22Rv1 (cell line): Measurements from ENCODE around the gene SLC19A2.

Experiments
- H3K27ac ChIP-seq: fragments of 450-650 bp; 2 replicates; pipeline ENCODE4 v1.5.1; 2017
- ZFX ChIP-seq: fragments of 450-650 bp; IDR thresholded peaks from 2 replicates; pipeline ENCODE4 v1.6.1; 2017; ENCODE audit warnings: antibody characterized with exemption, borderline replicate concordance
- TF ChIP-seq, protein P1 (sequence below): fragments of 450-650 bp; IDR thresholded peaks from 2 replicates; pipeline ENCODE4 v1.5.1; 2017; ENCODE audit warnings: mild to moderate bottlenecking

SLC19A2 gene

DNA sequence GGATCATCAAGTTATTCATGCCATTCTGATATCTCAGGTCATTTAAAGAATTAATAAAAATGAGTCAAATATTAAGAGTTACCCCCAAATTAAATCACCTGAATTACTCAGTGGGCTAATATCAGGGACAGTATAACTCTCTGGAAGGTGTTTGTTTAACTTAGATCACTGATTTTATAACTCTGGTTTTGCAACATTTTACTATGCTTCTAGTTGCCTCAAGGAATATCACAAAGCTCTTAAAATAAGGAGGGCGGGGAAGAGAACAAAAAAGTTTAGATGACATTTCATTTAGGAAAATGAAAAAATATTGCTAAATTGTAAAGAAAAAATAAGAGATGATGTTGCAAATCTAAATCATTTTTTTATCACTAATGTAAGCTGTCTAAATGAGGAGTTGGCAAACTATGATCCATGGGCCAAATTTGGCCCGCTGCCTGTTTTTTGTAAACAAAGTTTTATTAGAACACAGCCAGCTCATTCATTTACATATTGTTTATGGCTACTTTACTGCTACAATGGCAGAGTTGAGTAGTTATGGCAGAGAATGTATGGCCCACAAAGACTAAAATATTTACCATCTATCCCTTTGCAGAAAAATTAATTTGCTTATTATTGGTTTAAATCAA lies 31.9 kb upstream of the SLC19A2 start:
- peak overlapping the region; percentile 62 for H3K27ac ChIP-seq
- TF ChIP-seq, protein P1, sequence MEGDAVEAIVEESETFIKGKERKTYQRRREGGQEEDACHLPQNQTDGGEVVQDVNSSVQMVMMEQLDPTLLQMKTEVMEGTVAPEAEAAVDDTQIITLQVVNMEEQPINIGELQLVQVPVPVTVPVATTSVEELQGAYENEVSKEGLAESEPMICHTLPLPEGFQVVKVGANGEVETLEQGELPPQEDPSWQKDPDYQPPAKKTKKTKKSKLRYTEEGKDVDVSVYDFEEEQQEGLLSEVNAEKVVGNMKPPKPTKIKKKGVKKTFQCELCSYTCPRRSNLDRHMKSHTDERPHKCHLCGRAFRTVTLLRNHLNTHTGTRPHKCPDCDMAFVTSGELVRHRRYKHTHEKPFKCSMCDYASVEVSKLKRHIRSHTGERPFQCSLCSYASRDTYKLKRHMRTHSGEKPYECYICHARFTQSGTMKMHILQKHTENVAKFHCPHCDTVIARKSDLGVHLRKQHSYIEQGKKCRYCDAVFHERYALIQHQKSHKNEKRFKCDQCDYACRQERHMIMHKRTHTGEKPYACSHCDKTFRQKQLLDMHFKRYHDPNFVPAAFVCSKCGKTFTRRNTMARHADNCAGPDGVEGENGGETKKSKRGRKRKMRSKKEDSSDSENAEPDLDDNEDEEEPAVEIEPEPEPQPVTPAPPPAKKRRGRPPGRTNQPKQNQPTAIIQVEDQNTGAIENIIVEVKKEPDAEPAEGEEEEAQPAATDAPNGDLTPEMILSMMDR, result no peak
- no peak for TF ChIP-seq ZFX

- TF ChIP-seq, protein P1, result no peak
- no peak for TF ChIP-seq ZFX
Measured at GRCh38 chr1:169515641-169516040, 29.9 kb upstream of the SLC19A2 start.

DNA sequence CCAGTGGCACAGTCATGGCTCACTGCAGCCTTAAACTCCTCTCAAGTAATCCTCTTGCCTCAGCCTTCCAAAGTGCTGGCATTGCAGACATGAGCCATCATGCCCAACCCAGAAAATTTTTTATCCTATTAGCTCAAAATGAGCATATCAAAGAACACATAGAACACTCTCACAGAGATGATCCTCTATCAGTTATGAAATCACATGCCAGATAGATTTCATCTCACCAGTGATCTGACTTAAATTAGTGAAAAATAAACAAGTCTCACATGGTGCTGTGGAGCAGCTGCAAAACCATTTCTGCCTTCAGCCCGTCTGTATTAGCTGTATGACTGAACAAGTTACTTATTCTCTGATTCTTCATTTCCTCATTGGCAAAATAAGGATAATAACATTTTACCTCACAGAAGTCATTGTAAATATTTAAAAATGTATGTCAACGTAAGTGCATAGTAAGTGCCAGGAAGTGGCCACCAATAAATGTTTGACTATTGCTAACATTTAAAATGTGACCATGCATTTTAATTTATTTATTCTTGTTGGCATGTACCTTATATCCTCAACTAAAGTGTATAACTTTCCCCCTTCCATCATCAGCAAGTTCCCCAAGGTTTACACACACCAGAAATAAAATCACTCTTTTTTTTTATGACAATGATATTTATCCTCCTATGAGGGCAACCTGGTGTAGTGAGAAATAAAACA lies 29.0 kb upstream of the SLC19A2 start:
- H3K27ac ChIP-seq, result peak overlapping the region; percentile 23
- TF ChIP-seq, protein P1, result no peak
- TF ChIP-seq ZFX, result no peak

More at GRCh38 chr1:169515641-169516040, 29.9 kb upstream of the SLC19A2 start:
- peak overlapping the region; percentile 23 for H3K27ac ChIP-seq

- no peak overlapping the region for H3K27ac ChIP-seq
- no peak for TF ChIP-seq ZFX
- TF ChIP-seq, protein P1, result no peak
Measured at GRCh38 chr1:169513208-169513607, 27.5 kb upstream of the SLC19A2 start.

- TF ChIP-seq, protein P1, result no peak
- TF ChIP-seq ZFX, result no peak
- peak overlapping the region; percentile 82 for H3K27ac ChIP-seq
Measured at GRCh38 chr1:169511316-169512005, 25.7 kb upstream of the SLC19A2 start.

GRCh38 chr1:169510060-169510459 lies 24.3 kb upstream of the SLC19A2 start:
- H3K27ac ChIP-seq, result peak overlapping the region; percentile 82
- TF ChIP-seq ZFX, result no peak
- TF ChIP-seq, protein P1, result no peak
